Mesodermal cell (in vitro differentiated cells): ENCODE measurements around the gene RAB3GAP2.

Experiments used
- H3K27ac ChIP-seq: 2 replicates; pipeline ENCODE4 v1.7.0; 2013; ENCODE audit warnings: mild to moderate bottlenecking, low read depth, low read length, moderate library complexity; ENCODE audit not compliant: severe bottlenecking
- H3K36me3 ChIP-seq: 2 replicates; pipeline ENCODE4 v1.7.1; 2013; ENCODE audit warnings: mild to moderate bottlenecking, low read length, moderate library complexity; ENCODE audit not compliant: control insufficient read depth, insufficient read depth
- H3K4me1 ChIP-seq: one replicate; pipeline ENCODE4 v1.7.1; 2013; ENCODE audit warnings: mild to moderate bottlenecking, low read length; ENCODE audit not compliant: insufficient read depth, control insufficient read depth, poor library complexity, severe bottlenecking
- H3K4me3 ChIP-seq: 2 replicates; pipeline ENCODE4 v1.7.0; 2013; ENCODE audit warnings: low read length, control low read depth, mild to moderate bottlenecking; ENCODE audit not compliant: insufficient read depth, poor library complexity, severe bottlenecking; ENCODE audit errors: extremely low read depth
- H3K9me3 ChIP-seq: 2 replicates; pipeline ENCODE4 v1.7.1; 2013; ENCODE audit warnings: mild to moderate bottlenecking, low read length, moderate library complexity; ENCODE audit not compliant: control insufficient read depth
- WGBS, 2 experiments: methylation state at CpG; one replicate each; pipeline ENCODE4 v1.1.5; 2013; ENCODE audit warnings: missing lambda C conversion rate in 2 of 2; ENCODE audit not compliant: insufficient coverage in 2 of 2; 5-methylcytosine and 5-hydroxymethylcytosine counted together

Gene RAB3GAP2

GRCh38 chr1:220290140-220290761, 18.0 kb upstream of the RAB3GAP2 start:
- no peaks in the 10 kb centered on the region for H3K4me1 ChIP-seq
- H3K27ac ChIP-seq = no peak overlapping the region
- H3K36me3 ChIP-seq = no peaks in the 10 kb centered on the region
- no peak overlapping the region for H3K4me3 ChIP-seq
- no CpG with 5 or more reads among the region's 4 CpGs for WGBS, 2 experiments
- H3K9me3 ChIP-seq = no peaks in the 10 kb centered on the region

- Histone ChIP-seq H3K4me3 (no peak overlapping the region), H3K4me1 (no peaks in the 10 kb centered on the region), H3K9me3 (no peaks in the 10 kb centered on the region), H3K27ac (no peak overlapping the region), H3K36me3 (no peaks in the 10 kb centered on the region)
- 90 to 94% methylated on average over 7 of the region's 8 CpGs for WGBS, 2 experiments
Observed at GRCh38 chr1:220287129-220287528, 14.9 kb upstream of the RAB3GAP2 start.

GRCh38 chr1:220283625-220284024, 11.4 kb upstream of the RAB3GAP2 start:
- Histone ChIP-seq H3K36me3 (no peaks in the 10 kb centered on the region), H3K27ac (no peak overlapping the region), H3K4me1 (no peaks in the 10 kb centered on the region), H3K4me3 (no peak overlapping the region), H3K9me3 (no peaks in the 10 kb centered on the region)
- WGBS, 2 experiments = no CpG with 5 or more reads among the region's 1 CpG

- no peaks in the 10 kb centered on the region for H3K36me3 ChIP-seq
- H3K9me3 ChIP-seq = no peaks in the 10 kb centered on the region
- WGBS, 2 experiments = 91 to 95% methylated on average over 1 to 2 of the region's 2 CpGs
- H3K27ac ChIP-seq = no peak overlapping the region
- no peaks in the 10 kb centered on the region for H3K4me1 ChIP-seq
- H3K4me3 ChIP-seq = no peak overlapping the region
Observed at GRCh38 chr1:220281159-220281574, 8.9 kb upstream of the RAB3GAP2 start.

- Histone ChIP-seq H3K9me3 (no peaks in the 10 kb centered on the region), H3K27ac (no peak overlapping the region), H3K4me1 (no peaks in the 10 kb centered on the region), H3K36me3 (no peaks in the 10 kb centered on the region), H3K4me3 (no peak overlapping the region)
- WGBS, 2 experiments = no CpG with 5 or more reads among the region's 3 CpGs
Observed at GRCh38 chr1:220280249-220280648, 8.0 kb upstream of the RAB3GAP2 start.

GRCh38 chr1:220278991-220279390, 6.7 kb upstream of the RAB3GAP2 start:
- H3K36me3 ChIP-seq = no peaks in the 10 kb centered on the region
- H3K4me3 ChIP-seq = no peak overlapping the region
- H3K4me1 ChIP-seq = no peaks in the 10 kb centered on the region
- no peaks in the 10 kb centered on the region for H3K9me3 ChIP-seq
- no CpG with 5 or more reads among the region's 3 CpGs for WGBS, 2 experiments
- H3K27ac ChIP-seq = no peak overlapping the region

- H3K4me3 ChIP-seq = no peak overlapping the region
- 50% methylated on average over 2 of the region's 6 CpGs; no CpG with 5 or more reads in 1 of the 2 experiments for WGBS, 2 experiments
- H3K27ac ChIP-seq = no peak overlapping the region
- H3K9me3 ChIP-seq = no peaks in the 10 kb centered on the region
- no peaks in the 10 kb centered on the region for H3K4me1 ChIP-seq
- no peaks in the 10 kb centered on the region for H3K36me3 ChIP-seq
Observed at GRCh38 chr1:220275430-220275829, 3.2 kb upstream of the RAB3GAP2 start.

- no peak overlapping the region for H3K4me3 ChIP-seq
- peaks cover 5% of the 10 kb centered on the region for H3K36me3 ChIP-seq
- no peaks in the 10 kb centered on the region for H3K4me1 ChIP-seq
- 83 to 88% methylated on average over 1 of the region's 2 CpGs for WGBS, 2 experiments
- H3K9me3 ChIP-seq = no peaks in the 10 kb centered on the region
- no peak overlapping the region for H3K27ac ChIP-seq
Observed at GRCh38 chr1:220274251-220274855, 2.1 kb upstream of the RAB3GAP2 start.

GRCh38 chr1:220272841-220273090, 513 bp upstream of the RAB3GAP2 start:
- WGBS, 2 experiments = no CpG with 5 or more reads among the region's 5 CpGs

GRCh38 chr1:220271706-220272046, 577 bp downstream of the RAB3GAP2 start:
- Histone ChIP-seq H3K36me3 (peaks cover 11% of the 10 kb centered on the region), H3K4me1 (no peaks in the 10 kb centered on the region), H3K4me3 (peak overlapping the region; percentile 81), H3K9me3 (no peaks in the 10 kb centered on the region), H3K27ac (peak overlapping the region; percentile 76)
- 0% methylated on average over 11 to 12 of the region's 12 CpGs for WGBS, 2 experiments

More at GRCh38 chr1:220272841-220273090, 513 bp upstream of the RAB3GAP2 start:
- Histone ChIP-seq H3K4me3 (peak overlapping the region; percentile 81), H3K4me1 (no peaks in the 10 kb centered on the region), H3K36me3 (peaks cover 5% of the 10 kb centered on the region), H3K27ac (peak overlapping the region; percentile 43), H3K9me3 (no peaks in the 10 kb centered on the region)

GRCh38 chr1:220269036-220269435, 3.2 kb downstream of the RAB3GAP2 start:
- no peaks in the 10 kb centered on the region for H3K9me3 ChIP-seq
- no peak overlapping the region for H3K4me3 ChIP-seq
- no peaks in the 10 kb centered on the region for H3K4me1 ChIP-seq
- peaks cover 20% of the 10 kb centered on the region for H3K36me3 ChIP-seq
- WGBS, 2 experiments = 100% methylated on average over 1 of the region's 2 CpGs; no CpG with 5 or more reads in 1 of the 2 experiments
- no peak overlapping the region for H3K27ac ChIP-seq
